GM10248 (cell line): ENCODE results near the gene DLG2.
A peak's percentile ranks its signal among the peaks of the same experiment; 100 is the strongest.

Experiments
- CTCF ChIA-PET: fragments of 300-600 bp; sonication (Branson Sonifier 250); formaldehyde crosslinking; extraction: SDS; loops from one replicate; lab custom pipeline; 2021; ENCODE audit warnings: antibody characterized with exemption; lab: Yijun Ruan, JAX
- POLR2A ChIA-PET: fragments of 350-650 bp; sonication (Branson Sonifier 250); formaldehyde crosslinking; extraction: SDS; loops from one replicate; lab custom pipeline; 2020; ENCODE audit warnings: antibody characterized with exemption; lab: Yijun Ruan, JAX
- DNase-seq: peaks from one replicate; pipeline ENCODE4 v3.0.0; 2012; ENCODE audit errors: extremely low spot score
- CTCF ChIP-seq: IDR thresholded peaks from 2 replicates; pipeline ENCODE4 v1.5.1; 2012; ENCODE audit warnings: mild to moderate bottlenecking, low read depth; ENCODE audit errors: extremely low read depth, missing control alignments, control extremely low read depth

Gene DLG2

DNA sequence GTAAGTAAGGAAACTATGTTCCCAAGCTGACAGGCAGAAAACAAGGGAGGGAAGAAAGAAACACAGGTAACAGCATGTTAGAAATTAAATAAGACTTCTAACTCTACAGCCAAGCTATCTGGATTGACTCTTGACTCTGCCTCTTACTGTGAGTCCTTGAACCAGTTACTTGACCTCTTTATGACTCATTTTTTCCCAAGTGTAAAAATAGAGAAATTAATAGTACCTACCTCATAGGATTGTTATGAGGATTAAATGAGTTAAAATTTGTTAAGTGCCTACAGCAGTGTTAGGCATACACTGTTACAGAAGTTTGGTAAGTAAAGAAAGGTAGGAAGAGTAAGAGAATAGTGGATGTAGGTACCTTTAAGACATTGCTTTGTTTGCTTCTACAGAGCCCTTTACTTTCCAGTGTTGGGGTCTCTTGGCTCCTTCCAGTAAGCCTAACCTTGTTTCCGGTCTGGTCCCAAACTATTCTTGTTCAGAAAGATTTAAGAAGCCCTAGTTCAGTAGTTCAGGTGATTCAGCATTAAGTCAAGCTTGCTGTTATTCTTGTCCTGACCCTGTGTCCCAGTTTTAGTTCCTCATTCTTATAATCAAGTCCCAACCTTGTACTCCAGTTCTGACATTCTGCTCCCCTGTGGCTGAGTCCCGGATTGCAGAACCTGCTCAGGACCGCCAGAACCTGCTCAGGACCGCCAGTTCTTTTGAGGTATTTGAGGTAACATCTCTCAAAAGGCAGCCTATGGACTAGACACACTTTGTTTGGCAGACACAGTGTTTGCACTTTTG lies 1377.6 kb downstream of the DLG2 start:
- POLR2A ChIA-PET: no interaction called here
- DNase-seq: no peak
- CTCF ChIA-PET: interaction anchor here (1.3 to 4.8 kb wide), 6 partner anchors 8 to 413 kb away, joined by 3 to 20 read pairs (median 6); no protein-coding TSS in a partner anchor
- TF ChIP-seq CTCF: peak; percentile 4

- no peak for TF ChIP-seq CTCF
- DNase-seq: no peak
- POLR2A ChIA-PET: no interaction called here
These were observed 1379.2 kb downstream of the DLG2 start for GRCh38 chr11:84247926-84248325.

DNA sequence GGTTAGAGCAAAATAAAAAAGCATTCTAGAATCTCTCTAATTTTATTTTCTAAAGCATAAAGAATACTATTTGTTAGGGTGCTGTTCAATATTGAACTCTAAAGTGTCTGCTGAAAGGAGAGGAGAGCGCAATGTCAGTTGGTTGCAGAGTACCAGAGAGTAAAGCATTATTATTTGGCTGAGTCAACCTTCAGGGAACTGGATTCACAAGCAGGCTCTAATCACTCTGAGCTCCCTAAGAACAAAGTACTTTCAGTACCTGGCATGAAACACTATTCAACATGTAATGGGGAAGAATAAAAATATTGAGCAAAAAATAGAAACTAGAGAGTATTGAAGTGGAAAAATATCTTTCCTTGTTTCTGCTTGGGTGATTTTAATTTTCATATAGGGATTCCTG lies 1380.0 kb downstream of the DLG2 start:
- ChIA-PET POLR2A (no interaction called here), CTCF (interaction anchor here (1.4 to 4.8 kb wide), 5 partner anchors 10 to 411 kb away, joined by 3 to 20 read pairs (median 8); no protein-coding TSS in a partner anchor)
- DNase-seq: no peak
- no peak for TF ChIP-seq CTCF

More at GRCh38 chr11:84247926-84248325, 1379.2 kb downstream of the DLG2 start:
- CTCF ChIA-PET: interaction anchor here (1.3 to 4.8 kb wide), 7 partner anchors 7 to 412 kb away, joined by 3 to 20 read pairs (median 5); no protein-coding TSS in a partner anchor

GRCh38 chr11:84243629-84244263 lies 1383.4 kb downstream of the DLG2 start:
- CTCF ChIA-PET: interaction anchor here (1.3 to 3.3 kb wide), 3 partner anchors 10 to 17 kb away, joined by 4 to 15 read pairs (median 4); no protein-coding TSS in a partner anchor
- no peak for TF ChIP-seq CTCF
- DNase-seq: no peak
- POLR2A ChIA-PET: no interaction called here

GRCh38 chr11:84241343-84242131 lies 1385.6 kb downstream of the DLG2 start:
- no peak for TF ChIP-seq CTCF
- DNase-seq: no peak
- ChIA-PET CTCF (interaction anchor here (1.2 to 3.3 kb wide), 4 partner anchors 12 to 50 kb away, joined by 3 to 15 read pairs (median 4); no protein-coding TSS in a partner anchor), POLR2A (no interaction called here)

- POLR2A ChIA-PET: no interaction called here
- TF ChIP-seq CTCF: no peak
- DNase-seq: no peak
- CTCF ChIA-PET: interaction anchor here (0.8 to 3.3 kb wide), 5 partner anchors 8 to 13 kb away, joined by 3 to 15 read pairs (median 3); no protein-coding TSS in a partner anchor
These were observed 1386.3 kb downstream of the DLG2 start for GRCh38 chr11:84240847-84241246.
